ENCODE data around the gene NRF1.

NRF1 gene

GRCh38 chr7:129686063-129686462 is 74.5 kb downstream of the NRF1 start:
- DNase-seq (ENCODE audit: low read depth in 2 of 2): no peak

- DNase-seq (ENCODE audit: low read depth in 2 of 2): no peak
These were observed 77.1 kb downstream of the NRF1 start for GRCh38 chr7:129688503-129689222.

GRCh38 chr7:129689995-129690581 is 78.6 kb downstream of the NRF1 start:
- DNase-seq (ENCODE audit: low read depth in 2 of 2): no peak

GRCh38 chr7:129690701-129691100 is 79.2 kb downstream of the NRF1 start:
- no peak for DNase-seq (ENCODE audit: low read depth in 2 of 2)

GRCh38 chr7:129698516-129699418 is 87.2 kb downstream of the NRF1 start:
- no peak for DNase-seq (ENCODE audit: low read depth in 2 of 2)

- no peak for DNase-seq (ENCODE audit: low read depth in 2 of 2)
These were observed 90.8 kb downstream of the NRF1 start for GRCh38 chr7:129702316-129702715.

- DNase-seq (ENCODE audit: low read depth in 2 of 2): no peak
These were observed 91.3 kb downstream of the NRF1 start for GRCh38 chr7:129702761-129703338.

GRCh38 chr7:129703751-129704150 is 92.2 kb downstream of the NRF1 start:
- DNase-seq (ENCODE audit: low read depth in 2 of 2): no peak

GRCh38 chr7:129707910-129708499 is 96.5 kb downstream of the NRF1 start:
- no peak for DNase-seq (ENCODE audit: low read depth in 2 of 2)

GRCh38 chr7:129713544-129713943 is 102.0 kb downstream of the NRF1 start:
- no peak for DNase-seq (ENCODE audit: low read depth in 2 of 2)

- DNase-seq (ENCODE audit: low read depth in 2 of 2): no peak
These were observed 103.1 kb downstream of the NRF1 start for GRCh38 chr7:129714514-129715063.

- no peak for DNase-seq (ENCODE audit: low read depth in 2 of 2)
These were observed 108.6 kb downstream of the NRF1 start for GRCh38 chr7:129719980-129720732.

GRCh38 chr7:129721068-129721467 is 109.5 kb downstream of the NRF1 start:
- no peak for DNase-seq (ENCODE audit: low read depth in 2 of 2)

- DNase-seq (ENCODE audit: low read depth in 2 of 2): no peak
These were observed 112.2 kb downstream of the NRF1 start for GRCh38 chr7:129723679-129724078.

GRCh38 chr7:129724796-129725195 is 113.3 kb downstream of the NRF1 start:
- DNase-seq (ENCODE audit: low read depth in 2 of 2): no peak

GRCh38 chr7:129728875-129729467 is 117.5 kb downstream of the NRF1 start:
- DNase-seq (ENCODE audit: low read depth in 2 of 2): no peak

- no peak for DNase-seq (ENCODE audit: low read depth in 2 of 2)
These were observed 118.0 kb downstream of the NRF1 start for GRCh38 chr7:129729511-129729910.

GRCh38 chr7:129730159-129730558 is 118.6 kb downstream of the NRF1 start:
- no peak for DNase-seq (ENCODE audit: low read depth in 2 of 2)

GRCh38 chr7:129734400-129734799 is 122.9 kb downstream of the NRF1 start:
- no peak for DNase-seq (ENCODE audit: low read depth in 2 of 2)

GRCh38 chr7:129739427-129739826 is 127.9 kb downstream of the NRF1 start:
- no peak for DNase-seq (ENCODE audit: low read depth in 2 of 2)

Data from stimulated activated CD8-positive, alpha-beta memory T cell treated with anti-CD3 and anti-CD28 coated beads, Interleukin-2, amount 100 ng/mL, for 1 hour (primary cell).